H1 (cell line): ENCODE data around the gene PLXNA4. TPM values are rescaled to one million over a fixed set of nuclear protein-coding genes. Genes with fewer than 3 reads are reported as not detected.

Source experiments
- CBX8 ChIP-seq: fragments of 300-800, 300-1000 bp; sonication (generic); IDR thresholded peaks from 2 replicates; pipeline ENCODE4 v1.7.1; 2016; ENCODE audit warnings: low read depth, low read length, borderline replicate concordance
- CEBPB ChIP-seq: IDR thresholded peaks from 2 replicates; pipeline ENCODE4 v1.6.1; 2012; ENCODE audit warnings: low read depth, low read length
- E2F6 ChIP-seq: IDR thresholded peaks from 2 replicates; pipeline ENCODE4 v1.6.1; 2012; ENCODE audit warnings: inconsistent platforms
- HDAC6 ChIP-seq: IDR thresholded peaks from one replicate; pipeline ENCODE4 v1.7.1; 2012; ENCODE audit warnings: low read depth, mild to moderate bottlenecking, inconsistent platforms, low read length, moderate library complexity
- JUN ChIP-seq: IDR thresholded peaks from 2 replicates; pipeline ENCODE4 v1.6.1; 2011; ENCODE audit warnings: low read depth, mild to moderate bottlenecking, improper control_type of control experiment, low read length
- RNF2 ChIP-seq: fragments of 200-900, 300-1000 bp; sonication (generic); IDR thresholded peaks from 2 replicates; pipeline ENCODE4 v1.7.1; 2016; ENCODE audit warnings: borderline replicate concordance, low read depth, mild to moderate bottlenecking, antibody characterized with exemption, low read length; ENCODE audit not compliant: poor library complexity, severe bottlenecking; ENCODE audit errors: missing control alignments
- TEAD4 ChIP-seq: IDR thresholded peaks from 2 replicates; pipeline ENCODE4 v1.6.1; 2012; ENCODE audit warnings: low read depth, low read length, inconsistent platforms, mixed read lengths
- YY1 ChIP-seq: IDR thresholded peaks from 2 replicates; pipeline ENCODE4 v1.6.1; 2011; ENCODE audit warnings: low read depth, mild to moderate bottlenecking, low read length
- polyA plus RNA-seq, 7 experiments: library from polyadenylated mRNA; depleted of rRNA in 3 of 7; stranded (reverse) in 5 of 7; unstranded in 2 of 7; fragments of >200 nt in 5 of 7; fragments of 200-250 nt in 2 of 7; gene quantifications; 1 replicate in 5 of 7; 2 replicates in 1 of 7; 4 replicates in 1 of 7; pipeline versions ENCODE4 v1.2.1 to v1.2.3, GENCODE V29; 2011 to 2013; ENCODE audit warnings: missing spikeins in 2 of 7, mixed read lengths in 2 of 7
- total RNA-seq: library from RNA; stranded (reverse); fragmentation: NEBNext Ultra II Directional; extraction: Animal tissue kit (Norgen Biotek cat#: 25700); gene quantifications from 2 replicates; pipeline ENCODE4 v1.2.1, GENCODE V29; 2021

Gene PLXNA4
- total and polyA plus RNA-seq, 2 of the 8 experiments (the other 6 are each of a cell fraction or from before 2014, with no cell fraction given), result 0.76 to 0.79 TPM

GRCh38 chr7:132077971-132078685, 498.1 kb downstream of the PLXNA4 start (continued):
- TF ChIP-seq CBX8 (no peak), YY1 (no peak), RNF2 (no peak), CEBPB (no peak), TEAD4 (no peak), JUN (no peak), E2F6 (no peak), HDAC6 (no peak)
